Measurements from ENCODE around the gene FCRL5.
"Not testable (repeated sequence)": the region's sequence is repeated elsewhere in the genome, so short reads cannot be mapped to it uniquely, and the experiment has no call there.

The FCRL5 gene

GRCh38 chr1:157487504-157487903, 64.8 kb downstream of the FCRL5 start:
- DNase-seq (ENCODE audit: low read depth in 2 of 2): no peak

GRCh38 chr1:157487096-157487495, 65.2 kb downstream of the FCRL5 start:
- no peak for DNase-seq (ENCODE audit: low read depth in 2 of 2)

- DNase-seq (ENCODE audit: low read depth in 2 of 2): not testable (repeated sequence)
These were observed 65.9 kb downstream of the FCRL5 start for GRCh38 chr1:157486400-157486799.

GRCh38 chr1:157485793-157486192, 66.5 kb downstream of the FCRL5 start:
- DNase-seq (ENCODE audit: low read depth in 2 of 2): no peak

- no peak for DNase-seq (ENCODE audit: low read depth in 2 of 2)
These were observed 67.7 kb downstream of the FCRL5 start for GRCh38 chr1:157484573-157484972.

GRCh38 chr1:157483635-157484034, 68.7 kb downstream of the FCRL5 start:
- no peak for DNase-seq (ENCODE audit: low read depth in 2 of 2)

GRCh38 chr1:157482717-157483116, 69.6 kb downstream of the FCRL5 start:
- no peak for DNase-seq (ENCODE audit: low read depth in 2 of 2)

GRCh38 chr1:157482174-157482573, 70.1 kb downstream of the FCRL5 start:
- DNase-seq (ENCODE audit: low read depth in 2 of 2): no peak

- DNase-seq (ENCODE audit: low read depth in 2 of 2): no peak
These were observed 74.3 kb downstream of the FCRL5 start for GRCh38 chr1:157478030-157478429.

GRCh38 chr1:157477419-157477818, 74.9 kb downstream of the FCRL5 start:
- DNase-seq (ENCODE audit: low read depth in 2 of 2): no peak

- DNase-seq (ENCODE audit: low read depth in 2 of 2): no peak
These were observed 79.4 kb downstream of the FCRL5 start for GRCh38 chr1:157472959-157473358.

- DNase-seq (ENCODE audit: low read depth in 2 of 2): no peak
These were observed 80.1 kb downstream of the FCRL5 start for GRCh38 chr1:157472056-157472701.

- DNase-seq (ENCODE audit: low read depth in 2 of 2): no peak
These were observed 80.8 kb downstream of the FCRL5 start for GRCh38 chr1:157471531-157471930.

GRCh38 chr1:157469752-157470675, 82.3 kb downstream of the FCRL5 start:
- DNase-seq (ENCODE audit: low read depth in 2 of 2): no peak

GRCh38 chr1:157469300-157469699, 83.0 kb downstream of the FCRL5 start:
- DNase-seq (ENCODE audit: low read depth in 2 of 2): no peak

GRCh38 chr1:157466011-157466410, 86.3 kb downstream of the FCRL5 start:
- no peak for DNase-seq (ENCODE audit: low read depth in 2 of 2)
